ENCODE results near the gene ERG28.
A peak's percentile ranks its signal among the peaks of the same experiment; 100 is the strongest.

Gene ERG28

GRCh38 chr14:75689012-75689411, 28.3 kb upstream of the ERG28 start:
- Histone ChIP-seq H3K36me3 (ENCODE audit: control insufficient read depth, insufficient read depth, low read length) (no peaks in the 10 kb centered on the region), H3K9ac (ENCODE audit: low read length) (no peak overlapping the region), H3K4me1 (ENCODE audit: control insufficient read depth, insufficient read depth, low read length) (no peaks in the 10 kb centered on the region), H3K4me3 (ENCODE audit: low read length) (no peak overlapping the region), H3K27me3 (ENCODE audit: control insufficient read depth, insufficient read depth, low read length) (no peaks in the 10 kb centered on the region), H3K27ac (ENCODE audit: low read depth, low read length) (no peak overlapping the region)

- no peaks in the 10 kb centered on the region for H3K4me1 ChIP-seq (ENCODE audit: control insufficient read depth, insufficient read depth, low read length)
- H3K27me3 ChIP-seq (ENCODE audit: control insufficient read depth, insufficient read depth, low read length) = no peaks in the 10 kb centered on the region
- H3K36me3 ChIP-seq (ENCODE audit: control insufficient read depth, insufficient read depth, low read length) = peaks cover 3% of the 10 kb centered on the region
- H3K27ac ChIP-seq (ENCODE audit: low read depth, low read length) = no peak overlapping the region
- H3K9ac ChIP-seq (ENCODE audit: low read length) = no peak overlapping the region
- no peak overlapping the region for H3K4me3 ChIP-seq (ENCODE audit: low read length)
Observed at GRCh38 chr14:75685910-75686309, 25.2 kb upstream of the ERG28 start.

- H3K27ac ChIP-seq (ENCODE audit: low read depth, low read length) = no peak overlapping the region
- H3K4me1 ChIP-seq (ENCODE audit: control insufficient read depth, insufficient read depth, low read length) = no peaks in the 10 kb centered on the region
- H3K9ac ChIP-seq (ENCODE audit: low read length) = no peak overlapping the region
- no peaks in the 10 kb centered on the region for H3K36me3 ChIP-seq (ENCODE audit: control insufficient read depth, insufficient read depth, low read length)
- no peaks in the 10 kb centered on the region for H3K27me3 ChIP-seq (ENCODE audit: control insufficient read depth, insufficient read depth, low read length)
- H3K4me3 ChIP-seq (ENCODE audit: low read length) = no peak overlapping the region
Observed at GRCh38 chr14:75675265-75675960, 14.7 kb upstream of the ERG28 start.

- H3K4me3 ChIP-seq (ENCODE audit: low read length) = no peak overlapping the region
- H3K27ac ChIP-seq (ENCODE audit: low read depth, low read length) = no peak overlapping the region
- H3K9ac ChIP-seq (ENCODE audit: low read length) = no peak overlapping the region
- peaks cover 3% of the 10 kb centered on the region for H3K36me3 ChIP-seq (ENCODE audit: control insufficient read depth, insufficient read depth, low read length)
- no peaks in the 10 kb centered on the region for H3K4me1 ChIP-seq (ENCODE audit: control insufficient read depth, insufficient read depth, low read length)
- no peaks in the 10 kb centered on the region for H3K27me3 ChIP-seq (ENCODE audit: control insufficient read depth, insufficient read depth, low read length)
Observed at GRCh38 chr14:75673345-75674035, 12.8 kb upstream of the ERG28 start.

GRCh38 chr14:75672605-75673192, 12.0 kb upstream of the ERG28 start:
- no peaks in the 10 kb centered on the region for H3K4me1 ChIP-seq (ENCODE audit: control insufficient read depth, insufficient read depth, low read length)
- no peak overlapping the region for H3K9ac ChIP-seq (ENCODE audit: low read length)
- peaks cover 3% of the 10 kb centered on the region for H3K36me3 ChIP-seq (ENCODE audit: control insufficient read depth, insufficient read depth, low read length)
- no peak overlapping the region for H3K4me3 ChIP-seq (ENCODE audit: low read length)
- no peaks in the 10 kb centered on the region for H3K27me3 ChIP-seq (ENCODE audit: control insufficient read depth, insufficient read depth, low read length)
- H3K27ac ChIP-seq (ENCODE audit: low read depth, low read length) = no peak overlapping the region

- no peak overlapping the region for H3K27ac ChIP-seq (ENCODE audit: low read depth, low read length)
- H3K27me3 ChIP-seq (ENCODE audit: control insufficient read depth, insufficient read depth, low read length) = no peaks in the 10 kb centered on the region
- no peak overlapping the region for H3K4me3 ChIP-seq (ENCODE audit: low read length)
- peaks cover 3% of the 10 kb centered on the region for H3K36me3 ChIP-seq (ENCODE audit: control insufficient read depth, insufficient read depth, low read length)
- H3K4me1 ChIP-seq (ENCODE audit: control insufficient read depth, insufficient read depth, low read length) = no peaks in the 10 kb centered on the region
- H3K9ac ChIP-seq (ENCODE audit: low read length) = no peak overlapping the region
Observed at GRCh38 chr14:75667099-75667765, 6.6 kb upstream of the ERG28 start.

GRCh38 chr14:75662966-75663365, 2.3 kb upstream of the ERG28 start:
- Histone ChIP-seq H3K27me3 (ENCODE audit: control insufficient read depth, insufficient read depth, low read length) (no peaks in the 10 kb centered on the region), H3K36me3 (ENCODE audit: control insufficient read depth, insufficient read depth, low read length) (no peaks in the 10 kb centered on the region), H3K9ac (ENCODE audit: low read length) (no peak overlapping the region), H3K27ac (ENCODE audit: low read depth, low read length) (no peak overlapping the region), H3K4me1 (ENCODE audit: control insufficient read depth, insufficient read depth, low read length) (no peaks in the 10 kb centered on the region), H3K4me3 (ENCODE audit: low read length) (no peak overlapping the region)

GRCh38 chr14:75661499-75661814, 781 bp upstream of the ERG28 start:
- Histone ChIP-seq H3K27me3 (ENCODE audit: control insufficient read depth, insufficient read depth, low read length) (no peaks in the 10 kb centered on the region), H3K4me1 (ENCODE audit: control insufficient read depth, insufficient read depth, low read length) (no peaks in the 10 kb centered on the region), H3K36me3 (ENCODE audit: control insufficient read depth, insufficient read depth, low read length) (peaks cover 2% of the 10 kb centered on the region), H3K9ac (ENCODE audit: low read length) (peak overlapping the region; percentile 78), H3K27ac (ENCODE audit: low read depth, low read length) (peak overlapping the region; percentile 78), H3K4me3 (ENCODE audit: low read length) (peak overlapping the region; percentile 97)

GRCh38 chr14:75660238-75660629, 442 bp downstream of the ERG28 start:
- no peaks in the 10 kb centered on the region for H3K4me1 ChIP-seq (ENCODE audit: control insufficient read depth, insufficient read depth, low read length)
- peak overlapping the region; percentile 97 for H3K4me3 ChIP-seq (ENCODE audit: low read length)
- H3K9ac ChIP-seq (ENCODE audit: low read length) = no peak overlapping the region

GRCh38 chr14:75658957-75659356, 1.7 kb downstream of the ERG28 start:
- no peaks in the 10 kb centered on the region for H3K4me1 ChIP-seq (ENCODE audit: control insufficient read depth, insufficient read depth, low read length)
- no peaks in the 10 kb centered on the region for H3K27me3 ChIP-seq (ENCODE audit: control insufficient read depth, insufficient read depth, low read length)
- H3K9ac ChIP-seq (ENCODE audit: low read length) = no peak overlapping the region
- H3K4me3 ChIP-seq (ENCODE audit: low read length) = no peak overlapping the region
- no peak overlapping the region for H3K27ac ChIP-seq (ENCODE audit: low read depth, low read length)
- H3K36me3 ChIP-seq (ENCODE audit: control insufficient read depth, insufficient read depth, low read length) = peaks cover 2% of the 10 kb centered on the region

More at GRCh38 chr14:75660238-75660629, 442 bp downstream of the ERG28 start:
- Histone ChIP-seq H3K27ac (ENCODE audit: low read depth, low read length) (peak overlapping the region; percentile 64), H3K36me3 (ENCODE audit: control insufficient read depth, insufficient read depth, low read length) (peaks cover 2% of the 10 kb centered on the region), H3K27me3 (ENCODE audit: control insufficient read depth, insufficient read depth, low read length) (no peaks in the 10 kb centered on the region)

GRCh38 chr14:75657331-75657730, 3.3 kb downstream of the ERG28 start:
- Histone ChIP-seq H3K4me3 (ENCODE audit: low read length) (no peak overlapping the region), H3K27ac (ENCODE audit: low read depth, low read length) (no peak overlapping the region), H3K27me3 (ENCODE audit: control insufficient read depth, insufficient read depth, low read length) (no peaks in the 10 kb centered on the region), H3K36me3 (ENCODE audit: control insufficient read depth, insufficient read depth, low read length) (peaks cover 2% of the 10 kb centered on the region), H3K4me1 (ENCODE audit: control insufficient read depth, insufficient read depth, low read length) (no peaks in the 10 kb centered on the region), H3K9ac (ENCODE audit: low read length) (no peak overlapping the region)

GRCh38 chr14:75655235-75655634, 5.4 kb downstream of the ERG28 start:
- no peak overlapping the region for H3K4me3 ChIP-seq (ENCODE audit: low read length)
- no peaks in the 10 kb centered on the region for H3K4me1 ChIP-seq (ENCODE audit: control insufficient read depth, insufficient read depth, low read length)
- H3K9ac ChIP-seq (ENCODE audit: low read length) = no peak overlapping the region
- H3K27me3 ChIP-seq (ENCODE audit: control insufficient read depth, insufficient read depth, low read length) = no peaks in the 10 kb centered on the region
- peaks cover 9% of the 10 kb centered on the region for H3K36me3 ChIP-seq (ENCODE audit: control insufficient read depth, insufficient read depth, low read length)
- no peak overlapping the region for H3K27ac ChIP-seq (ENCODE audit: low read depth, low read length)

All from rectal smooth muscle tissue (tissue), 1 donor.